Lower leg skin (tissue), 4 donors: ENCODE data around the gene TMEM97. TPM values are rescaled to one million over a fixed set of nuclear protein-coding genes. Genes with fewer than 3 reads are reported as not detected.
A peak's percentile ranks its signal among the peaks of the same experiment; 100 is the strongest.

Experiments
- DNase-seq, 2 donors: peaks; one replicate each; pipeline ENCODE4 v3.0.0-alpha.2; 2019; ENCODE audit warnings: low spot score in 2 of 2
- H3K4me3 ChIP-seq: fragments of 200-600 bp; sonication (generic); 2 replicates; pipeline ENCODE4 v1.5.1; 2017; ENCODE audit warnings: mild to moderate bottlenecking, low read depth; ENCODE audit not compliant: poor library complexity, severe bottlenecking
- CTCF ChIP-seq, 3 donors: fragments of 450-650 bp; IDR thresholded peaks; one replicate each; pipeline ENCODE4 v1.5.1; 2016; ENCODE audit warnings: antibody characterized with exemption in 3 of 3, mild to moderate bottlenecking in 3 of 3, moderate library complexity in 2 of 3
- POLR2A ChIP-seq, 2 donors: fragments of 450-650 bp; IDR thresholded peaks; one replicate each; pipeline ENCODE4 v1.6.1; 2016 to 2017; ENCODE audit warnings: antibody characterized with exemption in 2 of 2, mild to moderate bottlenecking in 1 of 2, moderate library complexity in 1 of 2
- WGBS, 2 donors: methylation state at CpG; one replicate each; pipeline ENCODE4 v1.1.5; 2018; 5-methylcytosine and 5-hydroxymethylcytosine counted together
- intact Hi-C: fragments of 100-400 bp; cut with DNase I; formaldehyde crosslinking; loops from one replicate; pipeline ENCODE4 v1.15.0; 2023; ENCODE audit warnings: low total_unique reads
- total RNA-seq, 4 donors: library from RNA; depleted of rRNA; stranded (reverse); fragments of >200 nt; gene quantifications; one replicate each; pipeline ENCODE4 v1.1.0, GENCODE V29; 2016

The TMEM97 gene
- total RNA-seq, 4 donors from 2014 or later: 5.7 to 18.6 (median 10.4) TPM

DNA sequence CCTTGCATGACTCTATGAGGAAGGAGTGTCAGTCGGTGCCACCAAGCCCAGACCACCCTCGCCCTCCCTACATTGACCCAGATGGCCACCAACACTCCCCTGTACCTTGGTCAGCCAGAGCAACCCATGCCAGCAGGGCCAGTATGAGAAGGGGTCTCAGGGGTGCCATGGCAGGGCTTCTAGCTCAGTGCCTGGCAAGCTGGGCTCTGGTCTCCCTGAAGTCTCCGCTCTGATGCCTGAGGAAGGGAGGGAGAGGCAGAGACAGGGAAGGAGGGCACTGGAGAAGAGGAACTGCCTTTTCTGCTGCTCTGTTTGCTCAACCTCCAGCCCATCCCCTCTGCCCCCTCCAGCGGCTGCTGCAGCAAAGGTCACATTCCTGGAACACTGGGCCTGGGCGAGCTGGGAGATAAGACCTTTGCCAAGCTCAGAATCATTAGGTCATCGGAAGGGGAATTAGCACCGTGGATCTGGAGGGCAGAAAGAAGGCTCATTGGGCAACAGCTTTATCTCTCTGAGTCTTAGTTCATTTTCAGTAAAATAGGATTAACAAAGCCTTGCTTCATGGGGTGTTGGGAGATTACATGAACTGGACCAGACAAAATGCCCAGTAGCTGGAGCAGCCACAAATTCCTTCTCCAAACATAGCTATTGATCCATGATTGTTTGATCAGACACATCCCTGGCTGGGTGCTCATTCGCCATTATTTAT, 51.2 kb downstream of the TMEM97 start, which contains the start of gene VTN:
VTN (minus strand) TSS at position 273 of the 709 bp plus-strand sequence; CDS start at position 169, 104 bp downstream.
- WGBS, 2 donors: 33 to 37% methylated on average over 8 of the region's 8 CpGs
- DNase-seq: no peak
- intact Hi-C loops: no loop called here
- no peak for TF ChIP-seq POLR2A (IDR thresholded peaks at IDR 0.05)
- TF ChIP-seq CTCF (IDR thresholded peaks at IDR 0.05): peak in 1 of 3 donors; percentile 16
- no peak within 1 kb of the TSS for H3K4me3 ChIP-seq

DNA sequence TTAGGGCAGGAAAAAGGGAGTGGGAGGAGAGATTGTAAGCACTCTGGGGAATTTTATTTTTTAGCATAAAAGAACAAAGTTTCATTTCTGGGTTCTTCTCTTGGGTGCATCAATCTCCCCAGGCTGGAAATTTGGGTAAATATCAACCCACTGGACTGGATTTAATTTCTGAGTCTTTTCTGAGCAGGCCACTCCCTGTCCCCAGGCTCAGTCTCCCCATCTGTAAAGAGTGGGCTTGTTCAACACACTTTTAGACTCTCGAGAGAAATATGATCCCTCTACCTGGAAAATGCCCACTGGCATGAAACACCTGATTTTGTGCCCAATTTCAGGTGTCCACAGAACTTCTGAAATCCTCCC, 51.7 kb downstream of the TMEM97 start:
- DNase-seq: no peak
- H3K4me3 ChIP-seq: no peak overlapping the region
- TF ChIP-seq POLR2A (IDR thresholded peaks at IDR 0.05): no peak
- no peak for TF ChIP-seq CTCF (IDR thresholded peaks at IDR 0.05)
- intact Hi-C loops: no loop called here
- WGBS, 2 donors: 38 to 43% methylated on average over 1 of the region's 1 CpG

- no peak for TF ChIP-seq POLR2A (IDR thresholded peaks at IDR 0.05)
- no peak for TF ChIP-seq CTCF (IDR thresholded peaks at IDR 0.05)
- WGBS, 2 donors: 1% methylated on average over 58 to 80 of the region's 80 CpGs
Measured at GRCh38 chr17:28371245-28372202, 52.5 kb downstream of the TMEM97 start, which contains the start of gene SARM1. TSS of gene SARM1 (plus strand) at chr17:28371694. CDS start at chr17:28372033, 339 bp downstream.

GRCh38 chr17:28372203-28372944, 53.4 kb downstream of the TMEM97 start:
- TF ChIP-seq POLR2A (IDR thresholded peaks at IDR 0.05): no peak
- TF ChIP-seq CTCF (IDR thresholded peaks at IDR 0.05): no peak
- intact Hi-C loops: no loop called here
- H3K4me3 ChIP-seq: peak overlapping the region; percentile 34
- no peak for DNase-seq
- 19 to 25% methylated on average over 18 to 27 of the region's 53 CpGs for WGBS, 2 donors

More at GRCh38 chr17:28371245-28372202, 52.5 kb downstream of the TMEM97 start, which contains the start of gene SARM1:
- DNase-seq: peak; percentile 59 to 95
- H3K4me3 ChIP-seq: peak within 1 kb of the TSS; percentile 34
- intact Hi-C loops: no loop called here

GRCh38 chr17:28372945-28373274, 53.9 kb downstream of the TMEM97 start:
- intact Hi-C loops: no loop called here
- 79 to 86% methylated on average over 6 of the region's 6 CpGs for WGBS, 2 donors

More at GRCh38 chr17:28372945-28373274, 53.9 kb downstream of the TMEM97 start:
- H3K4me3 ChIP-seq: no peak overlapping the region
- no peak for DNase-seq
- TF ChIP-seq CTCF (IDR thresholded peaks at IDR 0.05) (no peak), POLR2A (IDR thresholded peaks at IDR 0.05) (no peak)
